Head of caudate nucleus (tissue), 42 donors: ENCODE data around the gene TMEM8B.
"Not testable (repeated sequence)": the region's sequence is repeated elsewhere in the genome, so short reads cannot be mapped to it uniquely, and the experiment has no call there.

Source experiments
- DNase-seq, 42 donors: peaks; one replicate each; pipeline versions ENCODE4 v3.0.0 to v3.0.0-alpha.2; 2020 to 2021; ENCODE audit warnings: mixed read lengths in 7 of 42
- intact Hi-C: fragments of 100-400 bp; cut with DNase I; formaldehyde crosslinking; loops from one replicate; pipeline ENCODE4 v1.15.0; 2022

TMEM8B gene

DNA sequence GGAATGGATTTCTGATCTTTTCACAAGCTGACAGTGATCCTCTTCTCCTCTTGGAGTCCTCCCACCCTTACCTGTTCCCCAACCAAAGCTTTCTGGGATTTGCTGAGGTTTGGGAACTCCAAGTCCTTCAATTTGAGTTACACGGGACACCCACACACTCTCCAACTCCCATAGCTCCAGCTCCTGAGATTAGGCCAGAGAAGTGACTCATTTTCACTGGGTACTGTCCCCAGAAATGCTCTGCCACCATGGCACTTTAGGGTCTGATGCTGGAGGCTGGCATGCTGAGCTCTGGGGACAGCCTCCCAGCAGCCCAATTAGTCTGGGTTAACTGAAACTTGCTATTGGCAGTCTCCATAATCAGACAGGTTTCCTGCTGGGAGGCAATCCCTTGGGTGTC is 63.0 kb downstream of the TMEM8B start:
- intact Hi-C loops: no loop called here

DNA sequence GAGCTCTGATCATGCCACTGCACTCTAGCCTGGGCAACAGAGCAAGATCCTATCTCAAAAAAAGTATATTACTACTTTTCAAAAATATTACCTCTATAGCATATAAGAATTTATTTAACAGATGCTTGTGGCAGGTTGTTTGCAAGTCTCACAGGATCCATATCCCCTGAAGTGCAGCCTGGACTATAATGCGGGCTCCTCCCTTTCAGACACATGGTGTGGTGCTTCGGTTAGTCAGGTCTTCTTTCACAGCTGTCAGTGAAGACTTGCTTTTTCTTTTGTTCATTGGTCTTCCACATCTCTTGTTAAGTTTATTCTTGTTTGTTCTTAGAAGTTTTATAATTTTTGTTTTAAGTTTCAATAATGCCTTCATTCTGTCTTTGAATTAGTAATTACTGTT is 67.5 kb downstream of the TMEM8B start:
- no peak for DNase-seq
- intact Hi-C loops: no loop called here

More for the DNA sequence above, 63.0 kb downstream of the TMEM8B start:
- no peak for DNase-seq

DNA sequence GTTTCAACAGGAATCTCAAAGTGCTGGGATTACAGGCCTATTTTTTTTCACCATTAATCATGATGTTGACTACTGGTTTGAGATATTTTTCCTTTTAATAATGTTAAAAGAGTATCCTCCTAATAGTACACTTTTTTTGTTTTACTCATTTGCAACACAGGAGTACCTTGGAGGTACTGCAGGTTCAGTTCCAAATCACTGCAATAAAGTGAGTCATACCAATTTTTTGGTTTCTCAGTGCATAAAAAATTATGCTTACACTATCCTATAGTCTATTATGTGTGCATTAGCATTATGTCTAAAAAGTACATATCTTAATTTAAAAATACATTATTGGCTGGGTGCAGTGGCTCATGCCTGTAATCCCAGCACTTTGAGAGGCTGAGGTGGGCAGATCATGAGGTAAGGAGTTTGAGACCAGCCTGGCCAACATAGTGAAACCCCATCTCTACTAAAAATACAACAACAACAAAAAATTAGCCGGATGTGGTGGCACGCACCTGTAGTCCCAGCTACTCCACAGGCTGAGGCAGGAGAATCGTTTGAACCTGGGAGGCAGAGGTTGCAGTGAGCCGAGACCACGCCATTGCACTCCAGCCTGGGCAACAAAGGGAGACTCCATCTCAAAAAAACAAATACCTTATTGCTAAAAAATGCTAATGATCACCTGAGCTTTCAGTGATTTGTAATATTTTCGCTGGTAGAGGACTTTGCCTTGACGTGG is 68.5 kb downstream of the TMEM8B start:
- DNase-seq, intact Hi-C loops: not testable (repeated sequence)

- no peak for DNase-seq
- intact Hi-C loops: no loop called here
These were observed 69.3 kb downstream of the TMEM8B start for GRCh38 chr9:35898337-35898736.

DNA sequence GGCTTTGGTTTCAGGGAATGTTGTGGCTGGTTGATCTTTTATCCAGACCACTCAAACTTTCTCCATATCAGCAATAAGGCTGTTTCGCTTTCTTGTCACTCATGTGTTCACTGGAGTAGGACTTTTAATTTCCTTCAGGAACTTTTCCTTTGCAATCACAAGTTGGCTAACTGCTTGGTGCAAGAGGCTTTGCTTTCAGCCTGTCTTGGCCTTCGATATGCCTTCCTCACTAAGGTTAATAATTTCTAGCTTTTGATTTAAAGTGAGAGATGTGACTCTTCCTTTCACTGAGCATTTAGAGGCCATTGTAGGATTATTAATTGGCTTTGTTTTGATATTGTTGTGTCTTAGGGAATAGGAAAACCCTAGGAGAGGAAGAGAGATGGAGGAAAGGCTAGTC is 70.0 kb downstream of the TMEM8B start:
- intact Hi-C loops: no loop called here
- DNase-seq: no peak

DNA sequence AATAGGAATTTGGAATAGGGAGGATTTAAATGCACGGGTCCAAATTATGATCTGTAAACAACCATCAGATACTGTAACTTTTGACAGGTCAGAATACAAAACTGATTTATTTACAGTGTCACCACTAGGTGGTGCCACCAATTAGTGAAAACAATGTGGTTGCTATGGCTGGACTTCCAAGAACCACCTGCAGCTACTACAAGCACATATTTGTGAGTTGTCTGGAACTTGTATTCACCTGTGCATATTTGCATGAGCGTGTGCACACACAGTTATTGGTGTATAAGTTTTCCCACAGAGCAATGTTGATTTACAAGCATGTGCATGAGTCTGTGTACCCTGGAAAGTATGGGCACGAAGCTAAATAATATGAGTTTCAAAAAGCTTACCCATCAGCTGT is 74.0 kb downstream of the TMEM8B start:
- intact Hi-C loops: no loop called here
- DNase-seq: peak in 9 of 42 donors; percentile 20 to 66 (median 40)

DNA sequence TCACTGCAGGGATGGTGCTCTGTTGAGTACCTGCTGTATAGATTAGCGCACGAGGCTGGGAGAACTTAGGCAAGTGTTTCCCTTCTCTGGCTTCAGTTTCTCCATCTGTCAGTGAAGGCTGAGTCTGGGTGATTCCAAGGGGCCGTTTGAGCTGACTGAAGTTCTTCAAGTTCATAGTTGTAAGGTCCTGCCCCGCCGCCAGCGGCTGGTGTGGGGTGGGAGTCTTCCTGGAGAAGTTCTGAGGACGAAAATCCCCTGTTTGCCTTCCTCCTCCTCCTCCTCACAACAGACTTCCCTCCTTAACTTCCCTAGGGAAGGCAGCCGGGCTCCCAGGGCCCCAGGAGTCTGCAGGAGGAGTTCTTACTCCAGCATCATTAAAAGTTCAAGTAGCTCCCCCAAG is 75.3 kb downstream of the TMEM8B start:
- no peak for DNase-seq
- intact Hi-C loops: no loop called here

DNA sequence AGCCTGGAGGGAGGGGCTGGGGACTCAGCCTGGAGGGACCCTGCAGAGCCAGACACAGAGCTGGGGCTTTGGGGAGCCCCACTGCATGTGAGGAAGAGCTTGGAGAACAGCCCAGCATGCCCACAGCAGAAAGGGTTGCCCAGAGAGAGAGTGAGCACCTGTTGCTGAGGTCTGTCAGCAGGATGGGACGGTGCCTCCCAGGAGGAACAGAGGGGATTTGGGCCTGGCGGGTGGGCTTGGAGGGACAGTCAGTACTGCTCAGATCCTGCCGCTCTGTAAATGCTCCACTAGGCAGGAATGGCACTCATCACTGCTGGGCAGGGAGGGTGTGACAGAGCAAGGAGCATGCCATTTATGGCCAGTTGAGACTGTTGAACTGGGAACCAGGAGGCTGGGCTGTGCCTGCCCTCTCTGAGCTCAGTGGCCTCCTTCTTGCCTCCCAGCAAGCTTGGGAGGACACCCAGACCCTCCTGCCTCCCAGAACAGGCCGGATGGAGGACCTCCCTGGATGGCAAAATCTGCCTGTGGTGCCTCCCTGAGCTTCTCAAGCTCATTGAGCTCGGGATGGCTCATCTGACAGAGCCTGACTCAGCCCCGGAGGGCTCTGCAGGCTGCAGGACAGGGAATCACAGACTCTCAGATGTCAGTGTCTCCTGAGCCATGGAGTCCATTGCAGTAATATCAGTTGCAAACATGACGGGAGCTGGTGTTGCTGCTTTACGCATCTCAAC is 76.2 kb downstream of the TMEM8B start:
- intact Hi-C loops: no loop called here

DNA sequence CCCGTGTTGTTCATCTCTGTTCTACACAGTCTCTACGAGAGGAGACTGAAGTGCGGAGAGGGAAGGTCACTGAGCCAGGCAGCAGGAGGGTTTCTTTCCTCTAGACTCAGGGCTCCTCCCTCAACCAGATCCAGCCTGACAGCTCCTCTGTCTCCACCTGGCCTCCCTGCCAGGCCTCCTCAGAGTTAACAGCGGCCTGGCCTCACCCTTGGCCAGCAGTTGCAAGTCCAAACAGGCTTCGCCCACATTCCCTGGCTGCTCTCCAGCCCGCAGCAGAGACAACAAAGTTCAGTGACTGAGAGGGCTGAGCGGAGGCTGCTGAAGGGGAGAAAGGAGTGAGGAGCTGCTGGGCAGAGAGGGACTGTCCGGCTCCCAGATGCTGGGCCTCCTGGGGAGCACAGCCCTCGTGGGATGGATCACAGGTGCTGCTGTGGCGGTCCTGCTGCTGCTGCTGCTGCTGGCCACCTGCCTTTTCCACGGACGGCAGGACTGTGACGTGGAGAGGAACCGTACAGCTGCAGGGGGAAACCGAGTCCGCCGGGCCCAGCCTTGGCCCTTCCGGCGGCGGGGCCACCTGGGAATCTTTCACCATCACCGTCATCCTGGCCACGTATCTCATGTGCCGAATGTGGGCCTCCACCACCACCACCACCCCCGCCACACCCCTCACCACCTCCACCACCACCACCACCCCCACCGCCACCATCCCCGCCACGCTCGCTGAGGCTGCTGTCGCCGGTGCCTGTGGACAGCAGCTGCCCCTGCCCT is 77.1 kb downstream of the TMEM8B start, which contains the start of gene HRCT1:
Gene HRCT1 (plus strand): TSS at position 291 of the 768 bp plus-strand sequence. CDS start 86 bp downstream, at position 377.
- DNase-seq: peak in 24 of 42 donors; percentile 12 to 63 (median 38)
- intact Hi-C loops: no loop called here

More for the DNA sequence above, 76.2 kb downstream of the TMEM8B start:
- DNase-seq: no peak

GRCh38 chr9:35906923-35907699 is 78.1 kb downstream of the TMEM8B start:
- intact Hi-C loops: no loop called here
- peak in 1 of 42 donors; percentile 42 for DNase-seq

DNA sequence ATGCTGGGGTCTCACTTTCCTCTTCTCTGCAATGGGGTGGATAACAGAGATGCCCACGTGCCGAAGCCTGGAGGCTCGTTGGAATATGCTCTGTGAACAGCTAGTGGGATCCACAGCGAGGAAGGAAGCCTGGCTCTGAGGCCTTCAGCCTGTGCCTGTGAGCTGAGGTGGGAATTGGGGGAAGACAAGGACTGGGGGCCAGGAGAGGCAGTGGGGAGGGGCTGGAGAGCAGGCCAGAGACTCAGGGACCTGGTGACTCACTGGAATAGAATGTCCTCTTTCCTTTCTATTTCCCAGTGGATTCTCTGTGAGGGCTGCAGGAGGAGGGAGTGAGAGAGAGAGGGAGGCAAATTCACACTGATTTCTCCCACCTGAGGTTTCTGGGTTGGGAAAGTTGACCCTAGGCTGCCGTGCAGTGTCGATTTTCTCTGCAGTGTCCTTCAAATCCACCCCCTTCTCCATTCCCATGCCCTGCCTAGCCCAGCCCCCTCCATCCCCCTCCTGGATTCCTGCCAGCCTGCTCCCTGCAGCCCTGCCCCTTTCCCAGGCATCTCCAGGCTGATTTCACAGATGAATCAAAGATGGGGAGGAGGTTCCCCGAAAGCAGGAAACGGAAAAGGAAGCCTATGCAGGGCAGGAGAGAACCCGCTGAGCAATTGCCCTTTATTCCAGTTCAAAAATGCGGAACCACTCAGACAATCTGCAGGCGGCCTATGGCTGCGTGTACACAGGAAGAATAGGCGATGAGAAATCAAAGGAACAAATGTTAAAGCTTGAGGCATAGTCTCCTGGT is 78.9 kb downstream of the TMEM8B start:
- intact Hi-C loops: no loop called here

GRCh38 chr9:35908504-35909125 is 79.6 kb downstream of the TMEM8B start:
- DNase-seq: no peak
- intact Hi-C loops: no loop called here

More for the DNA sequence above, 78.9 kb downstream of the TMEM8B start:
- peak in 1 of 42 donors; percentile 21 for DNase-seq

DNA sequence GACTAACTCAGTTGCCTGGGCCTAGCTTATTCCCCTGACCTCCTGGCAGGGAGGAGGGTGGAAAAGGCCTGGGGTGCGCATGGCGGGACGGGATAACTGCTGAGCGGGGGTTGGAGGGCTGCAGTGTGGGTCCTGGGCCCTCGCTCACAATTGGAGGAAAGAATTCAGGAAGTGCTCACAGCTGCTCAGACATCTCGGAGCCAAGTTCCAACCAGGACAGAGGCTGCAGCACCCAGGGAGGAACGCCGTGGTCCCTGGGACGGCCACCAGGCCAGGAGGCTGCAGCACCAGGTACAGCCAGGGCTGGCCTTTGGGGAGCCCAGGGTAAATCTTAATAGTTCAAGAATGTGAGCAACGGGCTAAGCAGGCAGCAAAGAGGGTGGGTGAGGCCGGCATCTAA is 80.2 kb downstream of the TMEM8B start, which contains the start of gene SPAAR:
Gene SPAAR (plus strand): TSS at position 217 of the 400 bp plus-strand sequence. CDS start 974 bp downstream, outside the sequence.
- intact Hi-C loops: no loop called here
- DNase-seq: no peak

GRCh38 chr9:35909687-35910612 is 80.9 kb downstream of the TMEM8B start:
- no peak for DNase-seq
- intact Hi-C loops: no loop called here

DNA sequence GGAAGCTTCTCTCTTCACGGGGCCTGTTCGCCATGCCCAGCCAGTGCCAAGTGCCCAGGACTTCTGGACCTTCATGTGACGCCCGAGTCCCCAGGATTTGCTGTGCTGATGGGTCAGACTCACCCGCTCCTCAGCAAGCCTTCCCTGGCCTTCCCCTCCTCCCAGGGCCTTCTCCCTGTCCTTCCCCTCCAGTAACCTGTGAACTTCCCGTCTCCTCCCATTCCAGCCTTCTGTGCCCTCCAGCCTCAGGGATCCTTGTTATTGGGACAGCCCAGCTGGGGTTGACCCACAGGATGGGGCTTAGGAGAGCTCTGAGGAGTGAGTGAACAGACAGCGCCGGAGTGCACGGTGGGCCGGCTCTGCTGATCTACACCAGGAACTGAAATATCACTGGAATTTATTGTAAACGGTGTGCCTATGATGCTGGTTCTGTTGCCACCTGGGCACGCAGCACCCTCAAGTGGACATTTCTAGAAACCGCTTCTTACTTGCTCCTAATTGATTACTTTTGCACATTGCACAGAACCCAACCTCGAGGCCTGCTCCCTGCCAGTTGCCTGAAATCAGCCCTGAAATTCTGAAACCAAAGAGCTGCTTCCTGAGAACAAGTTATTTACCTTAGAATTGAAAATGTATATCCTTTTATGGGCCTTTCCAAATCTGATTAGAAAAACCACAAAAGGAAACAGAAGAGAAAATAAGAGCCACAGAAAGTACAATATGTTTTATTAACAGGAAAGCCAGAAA is 81.8 kb downstream of the TMEM8B start:
- DNase-seq: no peak

GRCh38 chr9:35911690-35912089 is 82.7 kb downstream of the TMEM8B start:
- no peak for DNase-seq
- intact Hi-C loops: no loop called here

More for the DNA sequence above, 81.8 kb downstream of the TMEM8B start:
- intact Hi-C loops: no loop called here
